ENCODE results near the gene RTRAF. TPM values are rescaled to one million over a fixed set of nuclear protein-coding genes. Genes with fewer than 3 reads are reported as not detected.
A peak's percentile ranks its signal among the peaks of the same experiment; 100 is the strongest.

The RTRAF gene
- total RNA-seq, 1 donor from 2014 or later, result 178 TPM

DNA sequence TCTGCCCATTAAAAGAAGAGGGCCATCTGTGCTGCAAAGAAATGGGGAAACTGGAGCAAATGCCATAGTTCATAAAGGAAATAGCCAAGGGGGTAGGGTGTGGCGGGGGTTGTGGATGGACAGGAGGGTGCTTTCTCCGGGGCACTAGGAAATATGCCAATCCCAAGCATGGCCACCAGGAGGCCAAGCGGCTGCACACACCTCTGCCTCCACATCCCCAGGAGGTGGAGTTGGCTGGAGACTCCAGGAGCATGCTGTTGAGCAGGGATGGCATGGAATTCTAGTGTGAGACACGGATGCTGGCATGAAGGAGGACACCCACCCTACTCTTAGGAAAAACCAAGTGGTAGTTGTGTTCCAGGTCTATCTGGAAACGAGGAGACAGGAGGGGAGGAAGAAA, 54.3 kb downstream of the RTRAF start:
- peak; percentile 55 for DNase-seq
- no peaks in the 10 kb centered on the region for H3K9me3 Mint-ChIP-seq (ENCODE audit: unreplicated experiment)
- H3K4me3 Mint-ChIP-seq (ENCODE audit: unreplicated experiment), result no peak overlapping the region
- no peaks in the 10 kb centered on the region for H3K4me1 Mint-ChIP-seq (ENCODE audit: low read depth, unreplicated experiment)
- H3K27ac Mint-ChIP-seq (ENCODE audit: unreplicated experiment), result no peak overlapping the region
- no peaks in the 10 kb centered on the region for H3K27me3 Mint-ChIP-seq (ENCODE audit: unreplicated experiment)
- TF ChIP-seq, protein P1, sequence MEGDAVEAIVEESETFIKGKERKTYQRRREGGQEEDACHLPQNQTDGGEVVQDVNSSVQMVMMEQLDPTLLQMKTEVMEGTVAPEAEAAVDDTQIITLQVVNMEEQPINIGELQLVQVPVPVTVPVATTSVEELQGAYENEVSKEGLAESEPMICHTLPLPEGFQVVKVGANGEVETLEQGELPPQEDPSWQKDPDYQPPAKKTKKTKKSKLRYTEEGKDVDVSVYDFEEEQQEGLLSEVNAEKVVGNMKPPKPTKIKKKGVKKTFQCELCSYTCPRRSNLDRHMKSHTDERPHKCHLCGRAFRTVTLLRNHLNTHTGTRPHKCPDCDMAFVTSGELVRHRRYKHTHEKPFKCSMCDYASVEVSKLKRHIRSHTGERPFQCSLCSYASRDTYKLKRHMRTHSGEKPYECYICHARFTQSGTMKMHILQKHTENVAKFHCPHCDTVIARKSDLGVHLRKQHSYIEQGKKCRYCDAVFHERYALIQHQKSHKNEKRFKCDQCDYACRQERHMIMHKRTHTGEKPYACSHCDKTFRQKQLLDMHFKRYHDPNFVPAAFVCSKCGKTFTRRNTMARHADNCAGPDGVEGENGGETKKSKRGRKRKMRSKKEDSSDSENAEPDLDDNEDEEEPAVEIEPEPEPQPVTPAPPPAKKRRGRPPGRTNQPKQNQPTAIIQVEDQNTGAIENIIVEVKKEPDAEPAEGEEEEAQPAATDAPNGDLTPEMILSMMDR (IDR thresholded peaks at IDR 0.05; ENCODE audit: partially characterized antibody, unreplicated experiment), result peak; percentile 77
- H3K36me3 Mint-ChIP-seq (ENCODE audit: unreplicated experiment), result no peaks in the 10 kb centered on the region

DNA sequence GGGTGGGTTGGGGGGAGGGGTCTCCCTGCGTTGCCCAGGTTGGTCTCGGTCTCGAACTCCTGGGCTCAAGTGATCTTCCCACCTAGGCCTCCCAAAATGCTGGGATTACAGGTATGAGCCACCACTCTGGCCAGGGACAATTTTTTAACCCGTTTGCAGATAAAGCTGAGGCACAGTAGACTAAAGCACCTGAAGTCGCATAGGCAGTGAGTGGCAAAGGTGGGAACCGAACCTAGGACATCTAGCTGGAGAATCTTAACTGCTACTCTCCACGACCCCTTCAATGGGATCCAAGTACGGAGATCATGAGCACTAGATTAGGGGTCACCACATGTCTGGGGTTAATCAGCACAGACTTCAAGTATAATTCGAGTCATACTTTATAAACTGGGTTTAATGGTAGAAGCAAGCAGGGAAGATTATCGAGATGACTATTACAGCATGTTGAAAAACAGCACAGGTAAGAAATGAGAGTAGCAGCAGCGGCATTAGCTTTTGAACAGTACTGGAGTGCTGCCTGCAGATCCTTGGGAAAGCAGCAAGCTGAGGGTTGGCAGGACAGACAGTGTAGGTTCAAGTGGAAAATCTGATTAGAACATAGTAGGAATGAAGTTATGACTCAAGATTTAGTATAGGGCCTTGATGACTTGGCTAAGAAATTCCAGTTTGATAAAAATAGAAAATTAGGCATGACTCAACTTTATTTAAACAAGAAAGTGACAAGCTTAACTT, 55.6 kb downstream of the RTRAF start:
- Mint-ChIP-seq H3K27ac (ENCODE audit: unreplicated experiment) (no peak overlapping the region), H3K36me3 (ENCODE audit: unreplicated experiment) (no peaks in the 10 kb centered on the region), H3K9me3 (ENCODE audit: unreplicated experiment) (no peaks in the 10 kb centered on the region), H3K4me3 (ENCODE audit: unreplicated experiment) (no peak overlapping the region), H3K27me3 (ENCODE audit: unreplicated experiment) (no peaks in the 10 kb centered on the region), H3K4me1 (ENCODE audit: low read depth, unreplicated experiment) (no peaks in the 10 kb centered on the region)
- DNase-seq, result no peak
- TF ChIP-seq, protein P1 (IDR thresholded peaks at IDR 0.05; ENCODE audit: partially characterized antibody, unreplicated experiment), result no peak

DNA sequence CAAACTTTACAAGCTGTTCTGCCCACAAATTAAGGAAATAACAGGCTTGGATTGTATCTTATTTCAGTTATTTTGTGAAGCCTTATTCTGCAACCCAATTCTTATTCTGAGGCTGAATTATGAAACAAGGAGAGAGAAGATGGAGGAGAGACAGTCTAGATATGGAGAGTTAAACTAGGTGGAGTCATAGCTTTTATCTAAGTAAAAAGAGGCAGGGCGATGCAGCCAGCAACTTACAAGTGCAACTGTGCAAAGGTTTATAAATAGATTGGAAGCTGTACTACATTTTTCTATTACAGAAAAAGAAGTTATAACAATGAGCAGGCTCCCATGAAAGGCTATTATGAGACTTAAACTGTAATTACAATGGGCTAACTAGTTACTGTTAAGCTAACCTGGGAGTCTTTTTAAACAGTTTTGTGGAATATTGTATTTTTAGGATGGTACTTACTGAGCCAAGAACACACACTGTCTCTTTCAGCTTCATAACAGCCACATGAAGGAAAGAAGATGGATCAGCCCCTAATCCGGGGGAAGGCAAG, 57.1 kb downstream of the RTRAF start:
- DNase-seq, result no peak
- H3K27me3 Mint-ChIP-seq (ENCODE audit: unreplicated experiment), result no peaks in the 10 kb centered on the region
- H3K4me1 Mint-ChIP-seq (ENCODE audit: low read depth, unreplicated experiment), result no peaks in the 10 kb centered on the region
- H3K9me3 Mint-ChIP-seq (ENCODE audit: unreplicated experiment), result no peaks in the 10 kb centered on the region
- no peak overlapping the region for H3K27ac Mint-ChIP-seq (ENCODE audit: unreplicated experiment)
- TF ChIP-seq, protein P1 (IDR thresholded peaks at IDR 0.05; ENCODE audit: partially characterized antibody, unreplicated experiment), result no peak
- no peak overlapping the region for H3K4me3 Mint-ChIP-seq (ENCODE audit: unreplicated experiment)
- H3K36me3 Mint-ChIP-seq (ENCODE audit: unreplicated experiment), result no peaks in the 10 kb centered on the region

DNA sequence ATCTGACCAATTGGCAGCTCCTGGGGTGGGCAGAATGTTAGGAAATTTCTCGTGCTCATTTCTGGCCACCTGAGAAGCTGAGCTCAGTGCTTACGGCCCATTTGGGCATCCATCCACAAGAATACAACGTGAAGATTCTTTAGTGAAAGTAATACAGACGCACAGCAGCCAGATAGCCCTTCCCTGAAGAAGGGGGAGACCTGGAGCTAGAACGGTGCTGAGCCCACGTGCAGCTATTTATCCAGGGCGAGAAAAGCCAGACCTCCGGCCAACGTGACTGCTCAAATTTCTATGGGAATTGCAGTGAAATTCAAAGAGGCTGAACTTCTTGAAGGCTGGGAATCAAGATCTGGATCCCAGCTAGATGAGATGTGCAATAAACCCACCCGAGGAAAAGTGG, 58.8 kb downstream of the RTRAF start:
- no peaks in the 10 kb centered on the region for H3K9me3 Mint-ChIP-seq (ENCODE audit: unreplicated experiment)
- no peak overlapping the region for H3K27ac Mint-ChIP-seq (ENCODE audit: unreplicated experiment)
- H3K4me1 Mint-ChIP-seq (ENCODE audit: low read depth, unreplicated experiment), result no peaks in the 10 kb centered on the region
- TF ChIP-seq, protein P1 (IDR thresholded peaks at IDR 0.05; ENCODE audit: partially characterized antibody, unreplicated experiment), result no peak
- no peak overlapping the region for H3K4me3 Mint-ChIP-seq (ENCODE audit: unreplicated experiment)
- no peaks in the 10 kb centered on the region for H3K36me3 Mint-ChIP-seq (ENCODE audit: unreplicated experiment)
- DNase-seq, result no peak
- H3K27me3 Mint-ChIP-seq (ENCODE audit: unreplicated experiment), result no peaks in the 10 kb centered on the region

DNA sequence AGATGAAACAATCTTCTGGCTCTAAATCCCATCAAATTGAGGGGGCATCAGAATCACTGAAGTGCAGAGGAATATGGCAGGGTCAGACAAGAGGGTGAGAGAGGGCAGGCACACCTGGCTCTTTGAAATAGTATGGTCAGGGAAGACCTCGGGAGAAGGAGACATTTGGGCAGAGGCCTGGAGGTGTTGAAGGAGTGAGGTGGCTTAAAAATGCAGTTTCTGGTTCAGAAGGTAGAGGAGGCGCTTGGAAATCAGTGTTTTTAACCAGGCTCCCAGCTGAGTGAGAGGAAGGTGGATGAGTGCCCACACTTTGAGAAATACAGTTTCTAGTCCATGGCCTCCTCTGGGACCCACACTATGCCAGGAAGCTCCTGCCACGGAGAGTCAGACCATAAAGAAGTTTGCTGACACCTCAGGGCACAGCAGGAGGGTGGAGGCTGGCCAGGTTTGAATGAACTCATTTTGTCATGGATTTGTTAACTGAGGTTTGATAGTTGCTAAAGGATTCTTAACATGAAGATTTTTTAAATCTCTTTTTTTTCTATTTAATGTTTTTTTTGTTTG, 59.4 kb downstream of the RTRAF start:
- no peak for DNase-seq
- Mint-ChIP-seq H3K27me3 (ENCODE audit: unreplicated experiment) (no peaks in the 10 kb centered on the region), H3K9me3 (ENCODE audit: unreplicated experiment) (no peaks in the 10 kb centered on the region), H3K27ac (ENCODE audit: unreplicated experiment) (no peak overlapping the region), H3K4me3 (ENCODE audit: unreplicated experiment) (no peak overlapping the region), H3K4me1 (ENCODE audit: low read depth, unreplicated experiment) (no peaks in the 10 kb centered on the region), H3K36me3 (ENCODE audit: unreplicated experiment) (no peaks in the 10 kb centered on the region)
- TF ChIP-seq, protein P1 (IDR thresholded peaks at IDR 0.05; ENCODE audit: partially characterized antibody, unreplicated experiment), result no peak

Measured in glutamatergic neuron (in vitro differentiated cells).